Prostate gland (tissue), 2 donors: Measurements from ENCODE around the gene ARL10. TPM values are rescaled to one million over a fixed set of nuclear protein-coding genes. Genes with fewer than 3 reads are reported as not detected.

Source experiments
- DNase-seq: peaks from one replicate; pipeline ENCODE4 v3.0.0-alpha.2; 2019; ENCODE audit warnings: low spot score
- H3K27ac ChIP-seq, 2 donors: fragments of 200-600 bp; sonication (generic); 2 replicates each; pipeline ENCODE4 v1.5.1; 2017 to 2019
- H3K27me3 ChIP-seq: fragments of 200-600 bp; sonication (generic); replicated peaks from 2 replicates; pipeline ENCODE4 v1.5.1; 2019; ENCODE audit not compliant: insufficient read depth
- H3K36me3 ChIP-seq, 2 donors: fragments of 200-600 bp; sonication (generic); 1 replicate in 1 of 2; 2 replicates in 1 of 2; pipeline versions ENCODE4 v1.5.1 to v1.8.1; 2017 to 2019
- H3K4me1 ChIP-seq: fragments of 200-600 bp; sonication (generic); replicated peaks from 2 replicates; pipeline ENCODE4 v1.5.1; 2019
- H3K4me3 ChIP-seq, 2 donors: fragments of 200-600 bp; sonication (generic); 2 replicates each; pipeline ENCODE4 v1.5.1; 2017 to 2019
- H3K9me3 ChIP-seq: fragments of 200-600 bp; sonication (generic); 2 replicates; pipeline ENCODE4 v1.5.1; 2017
- POLR2A ChIP-seq: fragments of 450-650 bp; IDR thresholded peaks from one replicate; pipeline ENCODE4 v1.6.1; 2016; ENCODE audit warnings: antibody characterized with exemption, mild to moderate bottlenecking
- POLR2AphosphoS5 ChIP-seq: sonication (generic); formaldehyde crosslinking; IDR thresholded peaks from one replicate; pipeline ENCODE4 v1.6.1; 2017; ENCODE audit warnings: antibody characterized with exemption
- WGBS: methylation state at CpG from one replicate; pipeline ENCODE4 v1.1.5; 2018; 5-methylcytosine and 5-hydroxymethylcytosine counted together
- intact Hi-C: fragments of 100-400 bp; cut with DNase I; formaldehyde crosslinking; loops from one replicate; pipeline ENCODE4 v1.14.2; 2022
- total RNA-seq, 2 donors: library from RNA; depleted of rRNA; stranded (reverse); fragments of >200 nt; gene quantifications; one replicate each; pipeline ENCODE4 v1.1.0, GENCODE V29; 2016
- TF ChIP-seq, protein P1 (sequence below), 4 experiments: fragments of 200-600 bp in 2 of 4; fragments of 450-650 bp in 2 of 4; sonication (generic) in 2 of 4; IDR thresholded peaks; 1 replicate in 3 of 4; 2 replicates in 1 of 4; pipeline ENCODE4 v1.5.1; 2016 to 2019; ENCODE audit warnings: antibody characterized with exemption in 4 of 4, mild to moderate bottlenecking in 2 of 4, moderate library complexity in 2 of 4

The ARL10 gene
- total RNA-seq, 2 donors from 2014 or later: 2.4 to 8.2 TPM

DNA sequence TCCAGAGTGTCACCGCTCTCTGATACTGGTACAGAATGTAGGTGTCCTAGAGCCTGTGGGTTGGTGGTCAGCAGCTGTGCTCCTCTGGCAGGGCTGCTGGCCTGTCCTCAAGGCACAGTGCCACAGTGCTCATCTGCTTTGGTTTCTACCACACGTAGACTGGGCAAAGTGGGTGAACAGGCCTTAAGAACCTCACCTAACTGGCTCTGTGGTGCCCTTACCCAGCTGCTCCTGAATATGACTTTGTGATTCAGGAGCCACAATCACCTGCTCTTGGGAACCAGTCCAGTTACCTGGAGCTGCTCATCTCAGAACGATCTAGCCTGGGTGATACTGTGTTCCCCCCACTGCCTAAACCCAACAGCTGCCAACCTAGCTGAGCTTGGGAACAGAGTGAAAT lies 16.7 kb downstream of the ARL10 start:
- Histone ChIP-seq H3K4me1 (no peaks in the 10 kb centered on the region), H3K36me3 (peaks cover 0 to 4% of the 10 kb centered on the region in 2 donors), H3K4me3 (no peak overlapping the region), H3K9me3 (no peaks in the 10 kb centered on the region), H3K27ac (peak overlapping the region in 1 of 2 donors; percentile 27), H3K27me3 (no peaks in the 10 kb centered on the region)
- WGBS: 84% methylated on average over 3 of the region's 3 CpGs
- no peak for DNase-seq
- intact Hi-C loops: no loop called here
- TF ChIP-seq, protein P1, sequence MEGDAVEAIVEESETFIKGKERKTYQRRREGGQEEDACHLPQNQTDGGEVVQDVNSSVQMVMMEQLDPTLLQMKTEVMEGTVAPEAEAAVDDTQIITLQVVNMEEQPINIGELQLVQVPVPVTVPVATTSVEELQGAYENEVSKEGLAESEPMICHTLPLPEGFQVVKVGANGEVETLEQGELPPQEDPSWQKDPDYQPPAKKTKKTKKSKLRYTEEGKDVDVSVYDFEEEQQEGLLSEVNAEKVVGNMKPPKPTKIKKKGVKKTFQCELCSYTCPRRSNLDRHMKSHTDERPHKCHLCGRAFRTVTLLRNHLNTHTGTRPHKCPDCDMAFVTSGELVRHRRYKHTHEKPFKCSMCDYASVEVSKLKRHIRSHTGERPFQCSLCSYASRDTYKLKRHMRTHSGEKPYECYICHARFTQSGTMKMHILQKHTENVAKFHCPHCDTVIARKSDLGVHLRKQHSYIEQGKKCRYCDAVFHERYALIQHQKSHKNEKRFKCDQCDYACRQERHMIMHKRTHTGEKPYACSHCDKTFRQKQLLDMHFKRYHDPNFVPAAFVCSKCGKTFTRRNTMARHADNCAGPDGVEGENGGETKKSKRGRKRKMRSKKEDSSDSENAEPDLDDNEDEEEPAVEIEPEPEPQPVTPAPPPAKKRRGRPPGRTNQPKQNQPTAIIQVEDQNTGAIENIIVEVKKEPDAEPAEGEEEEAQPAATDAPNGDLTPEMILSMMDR (IDR thresholded peaks at IDR 0.05): no peak
- TF ChIP-seq POLR2AphosphoS5 (no peak), POLR2A (no peak)

DNA sequence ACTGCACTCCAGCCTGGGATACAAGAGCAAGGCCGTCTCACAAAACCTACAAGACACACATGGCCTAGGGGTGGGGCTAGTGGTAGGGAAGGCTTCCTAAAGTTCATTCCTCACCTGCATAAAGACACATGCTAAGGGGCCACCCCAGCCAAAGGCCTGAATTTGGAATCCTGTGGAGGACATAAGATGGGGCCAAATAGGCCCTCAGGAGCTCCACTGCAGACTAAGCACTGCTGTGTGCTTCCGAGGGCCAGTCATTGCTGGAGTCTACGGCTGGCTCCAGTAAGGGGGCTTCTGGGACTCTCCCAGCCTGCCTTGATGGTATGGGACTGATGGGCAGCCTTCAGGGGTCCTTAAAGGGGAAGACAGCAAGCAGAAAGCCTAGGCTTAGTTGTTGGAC lies 17.4 kb downstream of the ARL10 start:
- Histone ChIP-seq H3K27ac (no peak overlapping the region), H3K36me3 (peaks cover 0 to 4% of the 10 kb centered on the region in 2 donors), H3K27me3 (no peaks in the 10 kb centered on the region), H3K9me3 (no peaks in the 10 kb centered on the region), H3K4me1 (no peaks in the 10 kb centered on the region), H3K4me3 (no peak overlapping the region)
- 98% methylated on average over 3 of the region's 3 CpGs for WGBS
- intact Hi-C loops: no loop called here
- DNase-seq: no peak
- TF ChIP-seq POLR2AphosphoS5 (no peak), POLR2A (no peak)
- TF ChIP-seq, protein P1 (IDR thresholded peaks at IDR 0.05): no peak

DNA sequence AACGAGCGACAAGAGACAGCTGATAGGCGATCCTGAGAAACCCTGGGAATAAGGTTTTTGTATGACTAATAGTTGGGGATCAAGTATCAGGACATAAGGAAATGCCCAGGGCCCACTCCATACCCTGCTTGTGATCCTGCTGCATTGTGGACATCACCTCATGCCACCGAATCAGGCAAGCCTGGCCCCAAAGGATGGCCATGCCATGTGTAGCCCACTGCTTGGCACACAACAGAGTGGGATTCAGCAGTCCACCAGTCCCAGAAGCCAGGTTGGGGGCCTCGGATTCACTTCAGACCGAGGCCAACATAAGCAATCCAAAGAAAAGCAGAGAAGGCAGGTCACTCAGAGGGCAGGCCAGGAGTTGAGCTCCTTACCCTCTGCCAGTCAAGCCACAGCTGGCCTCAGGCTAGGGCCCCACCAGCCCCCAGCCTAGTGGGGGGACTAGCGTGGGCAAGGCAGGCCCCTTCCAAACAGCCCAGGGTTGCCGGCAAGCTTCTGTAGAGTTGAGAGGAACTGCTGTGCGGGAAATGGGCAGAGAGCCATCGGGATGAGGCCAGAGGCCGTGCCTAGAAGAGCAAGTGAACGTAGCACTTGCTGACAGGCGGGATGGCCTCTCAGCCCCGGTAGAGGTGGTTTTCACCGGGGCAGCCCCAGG lies 18.1 kb downstream of the ARL10 start:
- DNase-seq: no peak
- intact Hi-C loops: no loop called here
- Histone ChIP-seq H3K4me3 (no peak overlapping the region), H3K27ac (no peak overlapping the region), H3K36me3 (peaks cover 0 to 4% of the 10 kb centered on the region in 2 donors), H3K4me1 (no peaks in the 10 kb centered on the region), H3K9me3 (no peaks in the 10 kb centered on the region), H3K27me3 (no peaks in the 10 kb centered on the region)
- WGBS: 88% methylated on average over 13 of the region's 15 CpGs
- no peak for TF ChIP-seq POLR2AphosphoS5
- no peak for TF ChIP-seq POLR2A
- TF ChIP-seq, protein P1 (IDR thresholded peaks at IDR 0.05): no peak

DNA sequence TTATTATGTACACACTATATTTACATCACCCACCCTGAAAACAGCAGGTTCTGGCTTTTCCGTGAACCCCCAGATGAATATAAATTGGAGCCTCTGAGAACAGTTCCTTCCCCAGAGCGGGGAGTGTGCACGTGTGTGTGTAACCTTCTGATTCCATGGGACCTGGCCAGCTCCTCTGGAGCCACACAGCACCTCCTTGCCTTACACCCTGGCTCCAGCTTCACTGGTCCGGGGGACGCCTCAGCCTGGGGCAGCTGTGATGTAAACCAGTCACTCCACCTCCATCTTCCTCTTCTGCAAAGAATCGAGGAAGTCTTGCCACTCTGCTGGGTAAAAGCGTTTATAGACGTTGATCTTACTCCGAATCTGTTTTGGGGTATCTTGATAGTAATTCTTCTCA lies 18.7 kb downstream of the ARL10 start:
- no peaks in the 10 kb centered on the region for H3K4me1 ChIP-seq
- no peak overlapping the region for H3K27ac ChIP-seq
- intact Hi-C loops: no loop called here
- 85% methylated on average over 9 of the region's 9 CpGs for WGBS
- TF ChIP-seq POLR2AphosphoS5: no peak
- no peak for TF ChIP-seq POLR2A
- TF ChIP-seq, protein P1 (IDR thresholded peaks at IDR 0.05): no peak
- no peak overlapping the region for H3K4me3 ChIP-seq
- H3K9me3 ChIP-seq: no peaks in the 10 kb centered on the region
- no peak for DNase-seq
- H3K27me3 ChIP-seq: no peaks in the 10 kb centered on the region
- peaks cover 0 to 4% of the 10 kb centered on the region in 2 donors for H3K36me3 ChIP-seq

DNA sequence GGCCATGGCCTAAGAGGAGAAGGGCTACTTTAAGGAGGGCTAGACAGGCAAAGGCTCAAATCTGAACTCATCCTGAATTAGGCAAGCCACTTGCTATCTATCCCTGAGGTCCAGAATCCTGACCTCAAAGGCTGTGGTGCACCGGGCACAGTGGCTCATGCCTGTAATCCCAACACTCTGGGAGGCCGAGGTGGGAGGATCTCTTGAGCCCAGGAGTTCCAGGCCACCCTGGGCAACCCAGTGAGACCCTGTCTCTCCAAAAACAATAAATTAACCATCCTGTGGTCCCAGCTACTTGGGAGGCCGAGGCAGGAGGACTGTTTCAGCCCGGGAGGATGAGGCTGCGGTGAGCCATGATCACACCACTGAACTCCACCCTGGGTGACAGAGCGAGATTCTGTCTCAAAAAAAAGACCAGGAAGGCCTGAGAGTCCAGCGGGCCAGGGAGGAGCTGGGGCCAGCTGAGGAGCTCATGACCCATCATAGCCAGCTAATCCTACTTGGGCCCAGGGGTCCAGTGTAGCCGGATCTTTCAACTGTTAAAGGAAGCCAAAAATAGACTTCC lies 19.2 kb downstream of the ARL10 start:
- no peaks in the 10 kb centered on the region for H3K4me1 ChIP-seq
- 91% methylated on average over 8 of the region's 8 CpGs for WGBS
- no peak overlapping the region for H3K27ac ChIP-seq
- intact Hi-C loops: no loop called here
- TF ChIP-seq, protein P1 (IDR thresholded peaks at IDR 0.05): no peak
- TF ChIP-seq POLR2AphosphoS5 (no peak), POLR2A (no peak)
- DNase-seq: no peak
- no peaks in the 10 kb centered on the region for H3K9me3 ChIP-seq
- H3K36me3 ChIP-seq: peaks cover 0 to 4% of the 10 kb centered on the region in 2 donors
- no peaks in the 10 kb centered on the region for H3K27me3 ChIP-seq
- H3K4me3 ChIP-seq: no peak overlapping the region
